ENCODE data around the gene ZC3H10. TPM values are rescaled to one million over a fixed set of nuclear protein-coding genes. Genes with fewer than 3 reads are reported as not detected.

The ZC3H10 gene
- polyA plus RNA-seq, 1 experiment, result 1.6 TPM

- POLR2A ChIA-PET, result interaction anchor here (0.7 to 1.2 kb wide), 2 partner anchors 30 to 159 kb away, joined by 4 to 8 read pairs; no protein-coding TSS in a partner anchor
- Histone ChIP-seq H3K27me3 (ENCODE audit: control insufficient read depth, insufficient read depth, low read length) (no peaks in the 10 kb centered on the region), H3K4me3 (ENCODE audit: low read depth, low read length) (peak overlapping the region; percentile 64), H3K36me3 (ENCODE audit: control insufficient read depth, insufficient read depth, low read length) (peaks cover 25% of the 10 kb centered on the region)
- peak; percentile 81 for TF ChIP-seq CTCF (IDR thresholded peaks at IDR 0.05; ENCODE audit: insufficient read depth, low read depth, low read length)
- CTCF ChIA-PET, result interaction anchor here (0.5 to 8.7 kb wide), 6 partner anchors 30 to 110 kb away, joined by 3 to 56 read pairs (median 7); partner anchors contain the start of genes ESYT1, SMARCC2 and ZC3H10
- DNase-seq (ENCODE audit: low read depth), result peak; percentile 40
These were observed 39.3 kb downstream of the ZC3H10 start for GRCh38 chr12:56157201-56158028.

- peak within 1 kb of the TSS; percentile 64 for H3K4me3 ChIP-seq (ENCODE audit: low read depth, low read length)
- DNase-seq (ENCODE audit: low read depth), result peak; percentile 85
- TF ChIP-seq CTCF (IDR thresholded peaks at IDR 0.05; ENCODE audit: insufficient read depth, low read depth, low read length), result no peak
- no peaks in the 10 kb centered on the region for H3K27me3 ChIP-seq (ENCODE audit: control insufficient read depth, insufficient read depth, low read length)
- ChIA-PET CTCF (interaction anchor here (0.5 to 8.7 kb wide), 5 partner anchors 30 to 111 kb away, joined by 4 to 56 read pairs (median 12); partner anchors contain the start of genes ESYT1, SMARCC2 and ZC3H10), POLR2A (interaction anchor here (0.5 to 1.3 kb wide), 7 partner anchors 20 to 158 kb away, joined by 3 to 14 read pairs (median 4); partner anchors contain the start of genes SMARCC2 and ZC3H10)
- peaks cover 26% of the 10 kb centered on the region for H3K36me3 ChIP-seq (ENCODE audit: control insufficient read depth, insufficient read depth, low read length)
These were observed 40.2 kb downstream of the ZC3H10 start, which contains the start of gene MYL6 for GRCh38 chr12:56158029-56158925. Gene MYL6, plus strand, starts transcription at chr12:56158359. Its CDS starts 43 bp downstream, at chr12:56158402.

GRCh38 chr12:56158926-56159461, 40.9 kb downstream of the ZC3H10 start:
- TF ChIP-seq CTCF (IDR thresholded peaks at IDR 0.05; ENCODE audit: insufficient read depth, low read depth, low read length), result no peak
- POLR2A ChIA-PET, result interaction anchor here (0.8 to 1.3 kb wide), 4 partner anchors 19 to 157 kb away, joined by 3 to 8 read pairs (median 4); partner anchors contain the start of genes SMARCC2 and ZC3H10
- peak; percentile 14 for DNase-seq (ENCODE audit: low read depth)
- Histone ChIP-seq H3K27me3 (ENCODE audit: control insufficient read depth, insufficient read depth, low read length) (no peaks in the 10 kb centered on the region), H3K4me3 (ENCODE audit: low read depth, low read length) (peak overlapping the region; percentile 64), H3K36me3 (ENCODE audit: control insufficient read depth, insufficient read depth, low read length) (peaks cover 28% of the 10 kb centered on the region)
- CTCF ChIA-PET, result interaction anchor here (2.2 to 8.7 kb wide), 4 partner anchors 29 to 40 kb away, joined by 8 to 56 read pairs (median 32); partner anchors contain the start of genes ESYT1, SMARCC2 and ZC3H10

- ChIA-PET POLR2A (interaction anchor here (0.8 to 1.3 kb wide), 2 partner anchors 19 to 41 kb away, joined by 3 to 4 read pairs; partner anchors contain the start of gene ZC3H10), CTCF (interaction anchor here (2.2 to 8.7 kb wide), 4 partner anchors 29 to 40 kb away, joined by 8 to 56 read pairs (median 32); partner anchors contain the start of genes ESYT1, SMARCC2 and ZC3H10)
- no peak for DNase-seq (ENCODE audit: low read depth)
- peaks cover 29% of the 10 kb centered on the region for H3K36me3 ChIP-seq (ENCODE audit: control insufficient read depth, insufficient read depth, low read length)
- H3K4me3 ChIP-seq (ENCODE audit: low read depth, low read length), result peak overlapping the region; percentile 64
- no peak for TF ChIP-seq CTCF (IDR thresholded peaks at IDR 0.05; ENCODE audit: insufficient read depth, low read depth, low read length)
- no peaks in the 10 kb centered on the region for H3K27me3 ChIP-seq (ENCODE audit: control insufficient read depth, insufficient read depth, low read length)
These were observed 41.6 kb downstream of the ZC3H10 start for GRCh38 chr12:56159482-56160192.

All from BJ (cell line).